Astrocyte of the hippocampus (primary cell): ENCODE data around the gene ZSWIM6.

Experiments used
- DNase-seq: peaks from one replicate; pipeline ENCODE4 v3.0.0; 2011; ENCODE audit warnings: low read depth, low spot score

Gene ZSWIM6

DNA sequence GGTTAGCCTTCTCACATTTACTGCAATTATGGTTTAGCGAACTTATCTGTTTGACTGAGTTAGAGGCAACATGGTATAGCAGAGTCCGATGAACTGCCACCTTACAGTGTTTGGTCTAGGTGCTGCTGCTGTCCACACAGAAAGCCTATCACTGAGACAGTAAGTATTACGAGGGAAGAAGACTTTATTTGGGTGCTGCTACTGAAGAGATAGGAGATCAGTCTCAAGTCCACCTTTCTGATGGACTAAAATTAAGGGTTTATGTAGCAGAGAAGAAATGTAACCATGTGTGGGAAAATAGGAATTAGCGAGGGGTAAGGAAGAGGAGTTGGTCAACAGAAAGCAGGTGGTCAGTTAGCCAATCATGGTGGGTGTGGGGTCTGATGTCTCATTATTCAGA lies 109.7 kb downstream of the ZSWIM6 start:
- DNase-seq: no peak

DNA sequence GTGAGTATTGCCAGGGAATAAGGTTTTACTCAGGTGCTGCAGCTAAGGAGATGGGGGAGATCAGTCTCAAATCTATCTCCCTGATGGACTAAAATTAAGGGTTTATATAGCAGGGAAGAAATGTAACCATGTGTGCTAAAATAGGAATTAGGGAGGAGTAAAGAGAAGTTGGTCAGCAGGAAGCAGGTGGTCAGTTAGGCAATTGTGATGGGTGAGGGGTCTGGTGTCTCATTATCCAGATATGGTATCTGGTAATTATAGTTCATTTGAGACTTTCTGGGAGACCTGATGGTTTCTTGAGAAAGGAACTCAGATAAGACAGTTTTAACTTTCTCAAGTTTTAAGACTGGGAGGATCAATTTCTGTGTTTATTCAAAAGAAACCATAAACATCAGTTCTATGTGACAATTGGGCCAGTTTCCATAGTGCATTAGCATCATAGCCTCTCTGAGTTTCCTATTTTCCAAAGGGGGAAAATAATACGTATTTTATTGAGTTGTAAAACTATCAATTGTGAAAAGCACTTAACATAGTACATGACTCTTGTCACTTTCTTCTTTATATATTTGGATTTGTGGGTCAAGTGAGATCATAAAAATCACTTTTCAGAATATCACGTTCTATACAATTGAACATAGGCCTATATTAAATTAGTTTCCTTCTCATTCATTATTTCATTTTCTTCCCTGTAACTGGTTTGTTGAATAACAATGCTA lies 115.9 kb downstream of the ZSWIM6 start:
- DNase-seq: no peak

DNA sequence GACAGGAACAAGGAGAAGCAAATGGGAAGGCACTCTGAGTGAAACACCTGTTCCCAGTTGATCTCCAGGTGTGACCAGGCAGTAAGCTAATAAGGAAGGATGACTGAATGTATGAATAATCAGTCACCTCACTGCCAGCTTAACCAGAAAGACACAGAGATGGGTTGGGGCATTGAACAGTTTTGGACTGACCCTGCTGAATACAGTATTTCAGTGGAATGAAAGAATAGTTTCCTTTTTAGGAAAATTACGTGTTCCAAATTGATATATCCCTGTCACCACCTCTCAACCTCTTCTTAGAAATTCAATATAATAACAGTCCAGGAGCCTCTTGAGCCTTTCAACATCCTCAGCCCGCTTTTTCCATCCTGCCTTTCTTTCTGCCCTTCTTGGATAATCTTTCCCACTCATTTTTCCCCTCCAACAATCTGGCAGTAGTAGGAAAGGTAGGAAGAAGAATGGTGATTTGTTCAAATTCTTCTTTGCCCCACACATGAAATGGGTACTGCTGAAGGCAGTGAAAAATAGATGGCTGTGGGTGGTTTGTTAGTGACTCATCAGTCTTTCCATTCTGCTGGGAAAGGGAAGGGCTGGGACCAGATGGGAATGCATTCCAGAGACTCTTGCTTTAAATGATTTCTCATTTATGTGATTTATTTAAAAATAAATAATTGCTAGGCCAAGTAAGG lies 117.9 kb downstream of the ZSWIM6 start:
- DNase-seq: peak; percentile 90

DNA sequence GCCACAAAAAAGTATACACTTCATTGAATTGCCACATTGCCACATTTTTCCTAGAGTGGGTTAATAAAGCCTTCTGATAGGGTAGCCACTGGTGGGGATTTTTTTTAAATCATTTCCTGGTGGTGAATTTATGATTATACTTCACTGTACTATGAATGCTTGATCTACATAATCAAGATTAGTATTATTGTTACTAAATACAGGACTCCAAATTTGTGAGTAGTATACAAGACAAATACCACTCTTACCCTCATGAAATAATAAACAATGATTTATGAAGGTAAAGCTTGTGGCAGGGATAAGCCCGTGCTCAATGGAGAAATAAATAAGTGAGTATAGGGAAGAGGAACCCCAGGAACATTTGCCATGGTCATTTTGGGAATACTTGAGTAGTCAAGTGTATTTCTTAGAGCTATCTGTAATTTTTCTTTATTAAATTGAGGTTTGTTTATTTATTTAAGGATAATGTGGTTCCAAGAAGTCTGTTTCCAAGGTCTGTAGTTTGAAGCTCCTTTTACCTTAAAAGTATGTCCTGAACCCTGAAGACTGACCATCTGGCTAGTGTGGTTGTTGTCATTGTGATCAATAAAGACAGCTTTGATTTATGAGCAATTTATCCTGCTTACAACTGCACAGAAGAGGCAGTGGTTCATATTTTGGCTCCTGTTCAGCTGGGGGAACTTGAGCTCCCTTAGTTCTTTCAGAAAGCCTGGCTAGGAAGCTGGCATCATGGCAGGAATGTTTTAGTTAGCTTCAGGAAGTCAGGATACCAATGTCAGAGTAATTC lies 118.6 kb downstream of the ZSWIM6 start:
- peak; percentile 88 for DNase-seq

DNA sequence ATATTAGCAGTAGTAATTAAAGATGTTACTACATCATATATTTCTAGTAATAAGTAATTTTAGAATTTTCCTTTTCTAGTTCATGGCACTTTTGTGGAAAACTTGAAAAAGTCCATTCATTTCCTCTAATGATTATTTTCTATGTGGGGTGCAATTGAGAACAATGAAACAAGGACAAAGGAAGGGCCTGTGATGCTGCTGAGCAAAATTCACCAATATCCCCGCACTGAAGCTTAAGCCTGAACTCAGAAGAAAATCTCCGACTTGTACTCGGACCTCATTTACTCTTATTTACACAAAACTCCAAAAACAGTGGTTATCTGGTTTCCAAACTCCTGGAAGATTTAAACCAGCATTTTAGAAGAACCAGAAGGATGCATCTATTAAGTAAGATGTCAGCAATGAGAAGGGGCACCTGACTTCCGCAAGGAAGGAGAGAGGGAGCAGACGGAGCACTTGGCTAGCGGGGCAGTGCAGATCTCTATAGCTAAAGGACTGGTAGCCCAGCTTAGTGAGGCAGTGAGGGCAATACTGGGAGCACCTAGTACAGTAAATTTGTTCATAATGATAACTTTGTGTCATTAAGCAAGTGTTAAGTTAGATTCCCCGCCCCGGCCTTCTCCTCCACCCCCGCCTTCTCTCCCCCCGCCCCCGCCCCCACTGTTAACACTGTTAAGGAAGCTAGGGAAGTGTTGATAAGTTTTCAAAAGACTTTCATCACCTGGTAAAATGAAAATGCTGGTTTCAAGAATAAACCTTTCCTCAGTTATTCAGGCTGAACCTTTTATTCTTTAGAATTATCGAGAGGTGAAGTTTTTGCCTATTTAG lies 123.3 kb downstream of the ZSWIM6 start:
- DNase-seq: no peak

DNA sequence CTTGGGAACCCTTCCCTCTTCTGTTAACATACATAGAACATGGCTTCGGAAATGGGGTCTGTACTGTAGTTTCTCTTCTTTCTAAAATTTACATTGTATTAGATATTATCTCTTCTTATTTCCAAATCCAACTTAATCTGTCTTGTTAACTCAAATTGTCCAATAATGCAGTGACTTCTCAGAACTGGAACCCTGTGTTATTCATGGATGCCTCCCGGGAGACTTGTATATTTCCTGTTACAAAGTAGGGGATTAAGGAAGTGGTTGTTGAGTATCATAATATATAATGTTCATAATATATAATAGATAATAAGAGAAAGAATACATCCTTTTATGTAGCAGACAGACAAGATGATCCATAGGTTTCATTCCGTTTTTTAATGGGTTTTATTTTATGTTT lies 128.4 kb downstream of the ZSWIM6 start:
- DNase-seq: no peak

DNA sequence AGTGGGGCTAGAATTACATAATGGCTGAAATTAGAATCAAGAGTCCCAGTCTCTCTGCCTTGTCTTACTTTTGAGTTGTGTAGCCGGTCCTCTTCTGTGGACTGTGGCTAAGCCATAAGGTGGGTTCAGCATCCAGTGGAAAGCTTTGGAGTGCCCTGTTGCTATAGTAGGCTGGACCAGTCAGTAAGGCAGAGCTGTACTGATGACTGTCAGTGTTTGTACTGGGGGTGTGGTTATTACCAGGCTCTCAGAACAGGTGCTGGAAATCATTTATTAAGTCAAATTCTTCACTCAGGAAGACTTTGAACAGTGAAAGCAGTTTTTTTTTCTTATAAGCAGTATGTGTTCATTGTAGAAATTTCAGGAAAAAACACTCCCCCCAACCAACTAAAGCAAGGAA lies 129.4 kb downstream of the ZSWIM6 start:
- DNase-seq: no peak

DNA sequence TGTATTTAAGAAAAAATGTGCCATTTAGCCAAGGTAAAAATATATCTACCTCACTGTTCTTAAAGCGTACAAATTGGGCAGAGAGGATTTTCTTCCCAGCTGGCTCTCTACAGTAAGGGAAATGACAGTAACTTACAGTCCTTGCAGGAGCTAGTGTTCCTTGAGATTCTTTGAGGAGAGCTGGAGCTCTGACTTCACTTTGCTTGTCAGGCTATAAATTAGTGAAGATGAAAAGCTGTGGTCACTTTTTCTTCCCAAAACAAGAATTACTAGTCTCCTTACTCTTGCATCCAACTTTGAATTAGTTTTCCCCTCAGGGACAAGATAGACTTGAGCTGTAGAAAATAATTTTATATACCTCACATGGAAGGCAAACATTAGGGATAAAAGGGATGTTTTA lies 129.9 kb downstream of the ZSWIM6 start:
- no peak for DNase-seq

DNA sequence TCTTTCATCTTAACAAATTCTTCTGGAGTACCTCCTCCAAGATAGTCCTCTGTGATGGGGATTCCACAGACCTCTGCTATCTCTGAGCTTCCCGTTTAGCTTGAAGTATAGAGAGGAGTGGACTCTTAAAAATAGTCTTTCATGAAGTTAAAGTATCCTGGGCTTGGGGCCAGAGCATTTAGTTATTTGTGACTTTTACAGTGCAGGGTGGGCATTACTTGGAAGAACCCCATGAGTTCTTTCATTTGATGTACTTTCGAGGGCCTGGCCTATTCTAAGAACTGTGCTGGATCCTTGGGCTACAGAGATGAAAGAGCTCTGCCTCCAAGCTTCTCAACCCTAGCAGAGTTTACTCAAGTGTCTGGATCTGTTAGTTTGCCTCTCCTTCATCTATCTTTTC lies 131.5 kb downstream of the ZSWIM6 start:
- no peak for DNase-seq

DNA sequence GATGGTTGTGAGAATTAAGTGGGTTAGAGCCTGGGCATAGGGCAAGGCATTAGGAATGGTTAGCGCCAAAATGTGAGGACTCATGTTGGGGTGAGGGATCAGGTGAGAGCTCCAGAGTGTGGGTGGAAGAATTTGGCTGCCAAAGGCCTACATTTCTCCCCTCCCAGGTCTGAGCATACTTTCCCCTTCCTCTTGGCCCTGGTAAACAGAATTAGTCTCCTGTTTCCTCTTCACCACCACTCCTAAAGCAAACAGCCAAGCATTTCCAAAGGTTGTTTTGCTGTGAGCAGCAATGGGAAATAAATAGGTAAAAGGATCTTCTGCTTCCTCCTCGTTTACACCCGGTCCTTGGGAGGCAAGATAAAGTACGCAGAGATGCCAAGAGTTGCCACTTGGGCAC lies 132.5 kb downstream of the ZSWIM6 start:
- DNase-seq: no peak

DNA sequence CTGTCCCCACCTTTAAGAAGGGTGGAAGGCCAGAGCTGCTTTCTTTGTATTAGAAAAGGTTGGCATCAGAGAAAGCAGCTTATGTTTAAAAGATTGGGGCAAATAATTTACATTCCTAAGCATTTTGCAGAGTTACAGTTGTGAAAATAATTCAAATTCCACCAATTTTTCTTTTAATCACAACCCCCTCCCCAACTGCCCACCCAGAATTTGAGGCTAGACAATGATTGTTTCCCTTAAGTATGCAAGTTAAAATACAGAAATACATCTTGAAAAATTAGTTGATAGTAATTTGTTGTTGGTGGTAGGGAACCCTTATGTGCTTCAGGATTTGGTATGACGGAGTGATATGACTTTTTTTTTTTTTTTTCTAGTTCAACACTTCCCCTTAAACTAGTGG lies 133.0 kb downstream of the ZSWIM6 start:
- DNase-seq: peak; percentile 18

DNA sequence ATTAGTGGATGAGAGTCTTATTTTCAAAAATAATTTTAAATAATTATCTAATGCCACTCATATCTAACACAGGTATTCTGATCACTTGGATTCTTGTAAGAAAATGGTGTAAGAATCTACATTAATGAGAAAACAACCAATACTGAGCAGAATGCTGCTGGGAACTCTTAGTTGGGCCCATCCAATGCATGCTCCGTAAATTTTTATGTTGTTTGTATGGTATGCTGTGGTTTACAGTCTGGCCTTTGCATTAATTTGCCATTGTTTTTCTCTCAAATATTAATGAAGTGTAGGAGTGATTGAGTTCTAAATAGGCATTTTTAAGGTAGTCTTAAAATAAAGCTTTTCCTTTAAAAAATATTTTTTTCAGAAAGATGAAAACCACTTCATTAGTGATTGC lies 133.4 kb downstream of the ZSWIM6 start:
- no peak for DNase-seq

DNA sequence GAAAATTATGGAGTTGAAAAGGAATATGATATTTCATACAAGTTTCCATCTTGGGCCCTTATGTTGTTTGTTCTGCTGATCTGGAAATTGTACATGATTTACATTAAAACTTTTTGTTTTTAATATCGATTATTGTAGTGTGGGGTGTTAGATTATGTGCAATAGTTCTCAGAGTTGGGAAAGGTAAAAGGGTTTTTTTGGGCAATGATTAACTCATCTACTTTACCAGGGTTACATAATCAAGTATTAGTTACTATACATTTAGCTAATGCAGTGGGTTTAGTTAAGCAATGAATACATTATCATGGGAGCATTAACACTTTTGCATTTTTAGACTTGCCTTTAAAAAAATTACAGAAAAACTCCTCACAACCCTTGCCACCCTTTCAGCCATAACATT lies 134.0 kb downstream of the ZSWIM6 start:
- DNase-seq: no peak

DNA sequence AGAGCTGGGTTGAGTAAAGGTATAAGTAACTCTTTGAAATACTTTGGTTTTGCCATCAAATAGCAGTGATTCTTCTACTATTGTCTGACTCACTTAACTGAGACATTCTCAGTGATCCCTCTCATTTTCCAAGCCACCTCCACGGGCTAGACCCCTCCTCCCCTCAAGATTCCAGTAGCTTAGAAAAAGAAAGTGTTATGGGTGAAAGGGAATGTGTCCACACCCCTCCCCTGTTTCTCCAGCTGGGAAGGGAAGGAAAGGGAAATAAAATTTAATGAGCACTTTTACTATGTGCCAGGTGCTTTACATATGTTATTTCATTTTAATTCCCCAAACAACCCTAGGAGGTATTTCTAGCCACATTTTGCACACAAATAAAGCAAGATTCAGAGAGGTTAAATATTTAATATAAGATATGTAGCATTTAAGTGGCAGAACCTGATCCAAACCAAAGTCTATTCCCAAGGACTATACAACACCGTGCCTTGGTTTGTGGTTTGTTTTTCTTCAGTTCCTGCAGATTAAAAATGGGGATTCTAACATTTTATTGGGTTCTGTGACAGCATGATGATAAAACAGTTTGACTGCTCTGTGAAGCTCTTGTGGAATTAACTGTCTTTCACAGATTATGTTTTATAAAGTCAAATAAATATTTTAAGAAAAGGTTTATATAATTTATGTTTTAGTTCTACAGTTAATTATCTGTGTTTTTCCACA lies 135.9 kb downstream of the ZSWIM6 start:
- peak; percentile 86 for DNase-seq

DNA sequence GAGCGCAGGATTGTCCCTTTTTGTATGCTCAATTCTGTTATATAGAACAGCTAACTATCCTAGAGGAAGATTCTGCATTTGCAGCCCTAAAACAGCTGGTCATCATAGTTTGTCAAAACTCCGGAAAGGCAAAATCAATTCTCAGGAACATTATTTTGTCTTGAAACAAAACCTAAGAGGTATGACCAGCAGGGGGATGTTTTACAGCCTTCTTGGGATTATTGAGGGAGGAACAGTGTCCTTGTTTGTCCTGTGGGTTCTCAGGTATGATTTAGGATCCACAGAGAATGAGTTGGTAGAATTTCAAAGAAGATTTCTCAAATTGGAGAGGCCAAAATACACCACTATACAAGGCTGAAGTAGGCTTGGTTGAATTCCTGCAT lies 136.4 kb downstream of the ZSWIM6 start:
- peak; percentile 18 for DNase-seq

DNA sequence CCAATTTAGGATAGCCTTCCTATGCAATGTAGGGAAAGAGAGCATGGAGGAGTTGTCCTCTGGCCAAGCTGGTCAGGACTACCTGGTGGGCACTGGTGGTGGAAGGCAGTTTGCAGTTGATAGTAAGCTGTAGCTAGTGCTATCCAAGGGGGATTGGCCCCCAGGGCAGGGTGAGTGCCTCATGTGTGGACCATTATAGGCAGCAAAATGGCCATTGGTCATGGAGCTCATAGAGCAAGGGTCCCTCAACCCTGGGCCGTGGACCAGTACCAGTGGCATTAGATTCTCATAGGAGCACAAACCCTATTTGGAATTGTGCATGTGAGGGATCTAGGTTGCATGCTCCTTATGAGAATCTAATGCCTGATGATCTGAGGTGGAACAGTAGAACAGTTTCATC lies 139.3 kb downstream of the ZSWIM6 start:
- no peak for DNase-seq

DNA sequence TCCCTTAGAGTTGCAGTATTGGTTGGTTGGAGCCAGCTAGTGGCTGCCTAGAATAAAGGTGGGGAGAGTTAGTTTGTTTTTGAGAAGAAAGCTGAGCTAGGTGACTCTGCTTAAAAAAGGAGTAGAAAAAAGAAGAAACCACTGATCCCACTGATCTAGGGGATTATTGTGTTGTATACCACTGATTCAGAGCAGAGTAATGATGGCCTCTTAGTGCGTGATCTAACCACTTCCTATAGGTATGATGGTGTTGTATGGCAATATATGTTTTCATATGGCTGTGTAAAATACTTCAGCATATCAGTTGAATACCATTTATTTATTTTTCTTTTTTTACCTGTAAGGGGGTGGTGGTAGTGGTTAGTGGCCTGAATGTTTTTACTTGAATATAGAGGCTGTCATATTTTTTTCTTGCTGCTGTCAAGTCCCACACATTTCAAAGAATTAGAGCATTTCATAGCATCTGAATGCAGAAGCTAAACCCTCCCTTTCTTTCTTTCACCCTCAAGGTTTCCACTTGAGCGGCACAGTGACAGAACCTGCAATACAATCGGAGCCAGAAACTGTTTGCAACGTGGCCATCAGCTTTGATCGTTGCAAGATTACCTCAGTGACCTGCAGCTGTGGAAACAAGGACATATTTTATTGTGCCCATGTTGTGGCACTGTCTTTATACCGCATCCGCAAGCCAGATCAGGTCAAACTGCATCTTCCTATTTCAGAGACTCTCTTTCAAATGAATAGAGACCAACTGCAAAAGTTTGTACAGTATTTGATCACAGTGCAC lies 140.3 kb downstream of the ZSWIM6 start:
- no peak for DNase-seq

DNA sequence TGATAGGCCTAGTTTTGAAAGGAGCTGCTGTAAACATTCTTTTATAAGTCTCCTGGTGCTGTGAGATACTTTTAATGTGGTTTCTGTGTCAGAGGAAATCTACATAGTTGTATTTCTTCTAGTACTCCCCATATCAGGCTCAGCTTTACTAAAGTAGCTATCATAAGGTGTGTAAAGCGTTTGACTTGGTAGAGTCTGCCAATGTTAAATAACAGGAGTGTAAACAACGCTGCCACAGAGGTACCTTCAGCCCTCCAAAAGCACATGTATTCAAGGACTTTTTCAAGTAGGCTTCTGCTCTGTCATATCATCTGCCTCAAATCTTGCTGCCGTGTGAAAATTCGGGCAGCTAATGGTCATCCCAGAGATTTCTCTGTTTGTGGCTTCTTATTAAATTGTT lies 142.7 kb downstream of the ZSWIM6 start:
- DNase-seq: no peak

DNA sequence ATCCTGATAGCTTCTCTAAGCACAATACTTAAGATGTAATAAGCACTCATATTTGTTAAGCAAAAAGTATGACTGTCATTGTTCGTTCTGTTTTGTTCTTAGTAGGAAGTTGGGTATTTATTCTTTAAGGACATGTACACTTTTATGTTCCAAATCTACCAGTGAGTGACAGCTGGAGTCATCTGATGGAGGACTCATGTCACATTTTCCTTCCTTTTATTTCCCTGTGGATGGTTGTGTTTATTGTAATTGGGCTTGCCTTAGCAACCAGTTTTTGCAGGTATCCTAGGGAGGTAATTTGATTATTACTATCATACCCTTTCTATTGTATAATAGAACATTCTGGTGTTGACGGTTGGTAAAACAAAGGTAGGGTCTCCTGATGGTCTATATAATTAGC lies 145.7 kb downstream of the ZSWIM6 start:
- DNase-seq: no peak

DNA sequence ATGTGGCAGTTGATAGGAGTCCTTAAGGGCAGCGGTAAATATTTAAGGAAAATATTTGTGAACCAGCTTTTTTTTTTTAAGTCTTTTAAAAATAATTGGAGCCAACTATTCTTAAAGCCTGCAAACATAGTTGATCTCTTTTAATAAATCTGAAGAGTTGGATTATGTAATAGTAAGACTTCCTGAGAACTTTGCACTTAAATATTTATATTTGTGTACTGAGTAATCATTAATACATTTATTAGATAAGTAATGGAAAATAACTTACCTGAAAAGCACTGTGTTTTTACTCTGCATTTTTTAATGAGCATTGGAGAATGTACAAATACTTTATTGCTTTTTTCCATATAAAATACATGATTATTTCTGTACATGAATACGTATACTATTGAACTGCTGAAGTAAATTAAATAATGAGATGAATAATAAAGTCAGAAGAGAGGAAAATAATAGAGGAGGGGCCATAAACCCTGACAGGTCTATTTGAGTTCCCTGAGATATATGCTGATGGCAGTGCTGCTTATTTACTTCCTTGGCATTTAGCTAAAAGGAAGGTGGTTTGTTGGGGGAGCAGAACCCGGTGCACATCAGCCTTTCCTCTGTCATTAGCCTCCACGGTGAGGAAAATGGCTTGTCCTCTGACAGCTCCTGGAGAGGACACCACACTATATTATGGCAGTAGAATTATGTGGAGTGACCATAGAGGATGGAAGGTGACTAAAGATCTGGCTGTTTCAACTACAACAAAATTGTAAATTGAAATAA lies 148.0 kb downstream of the ZSWIM6 start:
- no peak for DNase-seq
